HL-60 (cell line): Measurements from ENCODE around the gene ABCA1.

Source experiments
- CTCF ChIP-seq: IDR thresholded peaks from one replicate; pipeline ENCODE4 v1.5.1; 2011; ENCODE audit warnings: low read length, control low read depth, inconsistent platforms; ENCODE audit not compliant: insufficient read depth
- GABPA ChIP-seq: IDR thresholded peaks from 2 replicates; pipeline ENCODE4 v1.6.1; 2012; ENCODE audit warnings: low read depth
- POLR2AphosphoS5 ChIP-seq: IDR thresholded peaks from 2 replicates; pipeline ENCODE4 v1.6.1; 2012; ENCODE audit warnings: low read depth

GRCh38 chr9:104969116-104969515 lies 41.2 kb upstream of the ABCA1 start:
- TF ChIP-seq GABPA, result no peak
- TF ChIP-seq CTCF, result no peak
- TF ChIP-seq POLR2AphosphoS5, result no peak
